ENCODE measurements around the gene TMEM165. TPM values are rescaled to one million over a fixed set of nuclear protein-coding genes. Genes with fewer than 3 reads are reported as not detected.
A peak's percentile ranks its signal among the peaks of the same experiment; 100 is the strongest.

Gene TMEM165
- total and polyA plus RNA-seq, 2 of the 4 experiments (the other 2 are of a cell fraction), result 49.6 to 83.0 TPM

GRCh38 chr4:55358246-55358645 lies 37.5 kb upstream of the TMEM165 start:
- no peak overlapping the region for H4K5ac ChIP-seq (ENCODE audit: low read depth, low read length)
- peaks cover 11% of the 10 kb centered on the region for H3K9me1 ChIP-seq (ENCODE audit: insufficient read depth, low read length)
- no peaks in the 10 kb centered on the region for H3K27me3 ChIP-seq (ENCODE audit: control insufficient read depth, insufficient read depth, low read length)
- intact Hi-C loops (cut with micrococcal nuclease) (no loop called here), dilution Hi-C loops (cut with HindIII; ENCODE audit: low sequenced_read_pairs, unreplicated experiment) (no loop called here), in situ Hi-C loops (cut with MboI; ENCODE audit: low sequenced_read_pairs) (no loop called here)
- BruUV-seq (replicated peaks), result no TSS peak
- H3K4ac ChIP-seq (ENCODE audit: low read depth, low read length), result no peak overlapping the region
- no peaks in the 10 kb centered on the region for H4K20me1 ChIP-seq (ENCODE audit: insufficient read depth, low read length)
- H2BK15ac ChIP-seq (ENCODE audit: low read depth, low read length), result no peak overlapping the region
- no peak overlapping the region for H2BK120ac ChIP-seq (ENCODE audit: low read depth, low read length)
- no peak overlapping the region for H3K14ac ChIP-seq (replicated peaks; ENCODE audit: low read depth, low read length)
- H3K18ac ChIP-seq (ENCODE audit: low read depth, low read length), result no peak overlapping the region
- H3K27ac ChIP-seq (ENCODE audit: insufficient read depth, low read length), result 0 out of 2 replicates have a peak overlapping the region, but pooled peaks have one; percentile 16
- H3K23ac ChIP-seq (ENCODE audit: low read depth, low read length), result no peak overlapping the region
- ChIA-PET POLR2A (ENCODE audit: unreplicated experiment) (no interaction called here), CTCF (no interaction called here)
- no peak overlapping the region for H2AK9ac ChIP-seq (replicated peaks; ENCODE audit: low read depth, low read length, poor library complexity)
- no peak overlapping the region for H3K9ac ChIP-seq (ENCODE audit: low read depth, low read length)
- no peak overlapping the region for H3K4me2 ChIP-seq (ENCODE audit: low read depth, low read length)
- H3K56ac ChIP-seq (ENCODE audit: extremely low read depth, insufficient read depth, low read length), result no peak overlapping the region
- no peak overlapping the region for H3K4me3 ChIP-seq (ENCODE audit: insufficient read depth, low read depth, low read length)
- DNase-seq, result no peak
- H3K9me3 ChIP-seq (ENCODE audit: control insufficient read depth, insufficient read depth, low read length), result no peaks in the 10 kb centered on the region
- no peaks in the 10 kb centered on the region for H3K36me3 ChIP-seq (ENCODE audit: control insufficient read depth, insufficient read depth, low read length)
- no peak overlapping the region for H2BK20ac ChIP-seq (ENCODE audit: low read depth, low read length)
- TF ChIP-seq RAD21 (IDR thresholded peaks at IDR 0.05; ENCODE audit: low read length), result no peak
- TF ChIP-seq MAZ (IDR thresholded peaks at IDR 0.05; ENCODE audit: borderline replicate concordance, low read depth, low read length), result no peak
- TF ChIP-seq RFX5 (IDR thresholded peaks at IDR 0.05; ENCODE audit: low read depth, low read length), result no peak
- no peak for TF ChIP-seq CTCF (conservative IDR thresholded peaks at IDR 0.05; ENCODE audit: low read depth, low read length)
- TF ChIP-seq RCOR1 (IDR thresholded peaks at IDR 0.05; ENCODE audit: insufficient replicate concordance, low read length), result no peak
- TF ChIP-seq MXI1 (IDR thresholded peaks at IDR 0.05; ENCODE audit: borderline replicate concordance, low read depth, low read length), result no peak
- no peak for TF ChIP-seq NFE2L2 (IDR thresholded peaks at IDR 0.05; ENCODE audit: low read depth, low read length)
- no peak for TF ChIP-seq FOS (IDR thresholded peaks at IDR 0.05; ENCODE audit: low read depth, low read length)
- TF ChIP-seq MAFK (IDR thresholded peaks at IDR 0.05; ENCODE audit: low read depth, low read length), result no peak
- TF ChIP-seq POLR2A (IDR thresholded peaks at IDR 0.05; ENCODE audit: low read depth, low read length), result no peak
- TF ChIP-seq USF2 (IDR thresholded peaks at IDR 0.05; ENCODE audit: low read depth, low read length), result no peak
- TF ChIP-seq, protein P1, sequence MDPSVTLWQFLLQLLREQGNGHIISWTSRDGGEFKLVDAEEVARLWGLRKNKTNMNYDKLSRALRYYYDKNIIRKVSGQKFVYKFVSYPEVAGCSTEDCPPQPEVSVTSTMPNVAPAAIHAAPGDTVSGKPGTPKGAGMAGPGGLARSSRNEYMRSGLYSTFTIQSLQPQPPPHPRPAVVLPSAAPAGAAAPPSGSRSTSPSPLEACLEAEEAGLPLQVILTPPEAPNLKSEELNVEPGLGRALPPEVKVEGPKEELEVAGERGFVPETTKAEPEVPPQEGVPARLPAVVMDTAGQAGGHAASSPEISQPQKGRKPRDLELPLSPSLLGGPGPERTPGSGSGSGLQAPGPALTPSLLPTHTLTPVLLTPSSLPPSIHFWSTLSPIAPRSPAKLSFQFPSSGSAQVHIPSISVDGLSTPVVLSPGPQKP (IDR thresholded peaks at IDR 0.05; ENCODE audit: borderline replicate concordance, low read depth, low read length), result no peak
- no peak for TF ChIP-seq BHLHE40 (IDR thresholded peaks at IDR 0.05; ENCODE audit: low read depth, low read length)
- TF ChIP-seq CEBPB (IDR thresholded peaks at IDR 0.05; ENCODE audit: low read depth, low read length), result no peak
- no peak for TF ChIP-seq SMC3 (IDR thresholded peaks at IDR 0.05; ENCODE audit: low read depth, low read length)
- ATAC-seq (ENCODE audit: low read depth), result no peak
- no peak overlapping the region for H4K91ac ChIP-seq (ENCODE audit: insufficient read depth, low read depth, low read length)
- H2AK5ac ChIP-seq (ENCODE audit: low read depth, low read length), result peak overlapping the region; percentile 65
- peak overlapping the region in 1 of 2 experiments; percentile 30; a peak in 1 of 4 replicates for H4K8ac ChIP-seq (ENCODE audit: low read depth in 2 of 2, low read length in 2 of 2)
- WGBS, 2 experiments (ENCODE audit: extremely low coverage in 2 of 2, insufficient read length in 1 of 2), result no CpG with 5 or more reads among the region's 2 CpGs
- H2AFZ ChIP-seq (replicated peaks; ENCODE audit: low read length, poor library complexity), result no peak overlapping the region
- H2BK5ac ChIP-seq (ENCODE audit: low read depth, low read length, poor library complexity, severe bottlenecking), result peak overlapping the region; percentile 33
- H3K4me1 ChIP-seq (ENCODE audit: control insufficient read depth, insufficient read depth, low read length), result peaks cover 10% of the 10 kb centered on the region
- H3K79me1 ChIP-seq (ENCODE audit: low read depth in 1 of 2, low read length in 2 of 2), result peaks cover 0 to 15% of the 10 kb centered on the region in 2 experiments; a peak in 2 of 4 replicates
